Measurements from ENCODE around the gene BOLA2B.
"Not testable (repeated sequence)": the region's sequence is repeated elsewhere in the genome, so short reads cannot be mapped to it uniquely, and the experiment has no call there.

BOLA2B gene

GRCh38 chr16:30184096-30184890, 9.2 kb downstream of the BOLA2B start:
- peak; percentile 78 for DNase-seq

DNA sequence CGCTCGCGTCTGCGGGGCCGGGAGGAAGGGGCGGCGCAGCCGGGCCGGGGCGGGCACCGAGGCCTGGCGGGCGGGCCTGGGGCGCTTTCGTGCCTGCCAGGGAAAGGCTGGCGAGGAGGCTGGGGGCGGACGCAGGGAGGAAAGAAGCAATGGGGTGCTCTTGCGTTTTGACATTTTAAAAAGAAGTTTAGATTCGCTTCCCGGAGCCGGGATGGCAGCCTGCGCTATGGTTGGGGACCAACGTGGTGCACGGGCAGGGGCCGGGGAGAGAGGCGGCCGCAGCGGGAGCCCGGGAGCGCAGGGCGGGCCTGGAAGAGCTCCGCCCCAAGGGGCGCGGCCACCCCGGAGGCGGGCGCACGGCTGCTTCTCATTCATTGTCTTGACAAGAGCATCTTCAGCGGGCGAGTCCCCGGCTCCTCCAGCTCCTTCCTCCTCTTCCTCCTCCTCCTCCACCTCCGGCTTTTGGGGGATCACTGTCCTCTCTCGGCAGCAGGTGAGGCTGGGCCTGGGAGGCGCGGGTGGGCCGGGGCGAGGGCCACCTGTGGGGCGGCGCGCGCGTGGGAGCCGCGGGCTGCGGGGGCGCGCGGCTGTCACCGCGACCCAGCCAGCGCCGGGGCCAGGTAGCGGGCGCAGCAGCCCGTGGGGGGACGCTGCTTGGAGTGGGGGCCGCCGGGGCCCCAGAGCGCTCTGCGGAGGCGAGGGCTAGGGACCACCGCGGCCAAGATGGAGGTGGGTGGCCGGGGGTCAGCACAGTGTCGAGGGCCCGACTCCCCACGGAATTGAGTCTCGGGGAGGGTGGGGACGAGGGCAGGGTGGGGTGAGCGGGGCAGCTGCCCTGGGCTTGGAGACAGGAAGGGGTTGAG, 10.0 kb downstream of the BOLA2B start, which contains the start of gene CORO1A:
CORO1A (plus strand) TSS at position 370 of the 863 bp plus-strand sequence. CDS start 1,608 bp downstream, outside the sequence.
- peak; percentile 69 for DNase-seq

- DNase-seq = no peak
Measured at GRCh38 chr16:30180741-30181140, 12.7 kb downstream of the BOLA2B start.

DNA sequence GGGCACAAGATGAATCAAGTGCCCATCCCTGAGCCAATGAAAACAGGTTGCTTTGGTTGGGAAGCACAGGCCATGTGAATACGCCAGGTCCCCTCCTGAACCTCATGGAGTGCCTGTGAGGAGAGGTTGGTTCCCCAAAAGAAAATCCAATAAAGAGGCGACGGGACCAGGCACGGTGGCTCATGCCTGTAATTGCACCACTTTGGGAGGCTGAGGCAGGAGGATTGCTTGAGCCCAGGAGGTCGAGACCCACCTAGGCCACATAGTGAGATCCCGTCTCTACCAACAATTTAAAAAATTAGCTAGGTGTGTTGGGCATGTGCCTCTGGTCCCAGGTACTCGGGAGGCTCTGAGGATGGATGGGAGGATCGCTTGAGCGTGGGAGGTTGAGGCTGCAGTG, 13.5 kb downstream of the BOLA2B start:
- no peak for DNase-seq

GRCh38 chr16:30179195-30179594, 14.3 kb downstream of the BOLA2B start:
- DNase-seq = no peak

DNA sequence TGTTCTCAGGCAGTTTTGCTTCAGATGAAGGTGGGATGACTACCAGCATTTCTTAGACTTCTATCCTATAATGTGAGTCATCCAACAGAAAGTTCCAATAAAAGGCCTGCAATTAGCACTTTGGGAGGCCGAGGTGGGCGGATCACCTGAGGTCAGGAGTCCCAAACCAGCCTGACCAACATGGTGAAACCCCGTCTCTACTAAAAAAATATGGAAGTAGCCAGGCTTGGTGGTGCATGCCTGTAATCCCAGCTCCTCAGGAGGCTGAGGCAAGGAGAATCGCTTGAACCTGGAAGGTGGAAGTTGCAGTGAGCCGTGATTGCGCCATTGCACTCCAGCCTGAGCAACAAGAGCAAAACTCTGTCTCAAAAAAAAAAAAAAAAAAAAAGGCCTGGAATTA, 16.6 kb downstream of the BOLA2B start:
- not testable (repeated sequence) for DNase-seq

- no peak for DNase-seq
Measured at GRCh38 chr16:30173054-30173453, 20.4 kb downstream of the BOLA2B start.

- not testable (repeated sequence) for DNase-seq
Measured at GRCh38 chr16:30170145-30170544, 23.3 kb downstream of the BOLA2B start.

DNA sequence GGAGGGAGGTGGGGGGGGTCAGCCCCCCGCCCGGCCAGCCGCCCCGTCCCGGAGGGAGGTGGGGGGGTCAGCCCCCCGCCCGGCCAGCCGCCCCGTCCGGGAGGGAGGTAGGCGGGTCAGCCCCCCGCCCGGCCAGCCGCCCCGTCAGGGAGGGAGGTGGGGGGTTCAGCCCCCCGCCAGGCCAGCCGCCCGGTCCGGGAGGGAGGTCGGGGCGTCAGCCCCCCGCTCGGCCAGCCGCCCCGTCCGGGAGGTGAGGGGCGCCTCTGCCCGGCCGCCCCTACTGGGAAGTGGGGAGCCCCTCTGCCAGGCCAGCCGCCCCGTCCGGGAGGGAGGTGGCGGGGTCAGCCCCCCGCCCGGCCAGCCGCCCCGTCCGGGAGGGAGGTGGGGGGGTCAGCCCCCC, 24.1 kb downstream of the BOLA2B start:
- not testable (repeated sequence) for DNase-seq

GRCh38 chr16:30168746-30169145, 24.7 kb downstream of the BOLA2B start:
- not testable (repeated sequence) for DNase-seq

DNA sequence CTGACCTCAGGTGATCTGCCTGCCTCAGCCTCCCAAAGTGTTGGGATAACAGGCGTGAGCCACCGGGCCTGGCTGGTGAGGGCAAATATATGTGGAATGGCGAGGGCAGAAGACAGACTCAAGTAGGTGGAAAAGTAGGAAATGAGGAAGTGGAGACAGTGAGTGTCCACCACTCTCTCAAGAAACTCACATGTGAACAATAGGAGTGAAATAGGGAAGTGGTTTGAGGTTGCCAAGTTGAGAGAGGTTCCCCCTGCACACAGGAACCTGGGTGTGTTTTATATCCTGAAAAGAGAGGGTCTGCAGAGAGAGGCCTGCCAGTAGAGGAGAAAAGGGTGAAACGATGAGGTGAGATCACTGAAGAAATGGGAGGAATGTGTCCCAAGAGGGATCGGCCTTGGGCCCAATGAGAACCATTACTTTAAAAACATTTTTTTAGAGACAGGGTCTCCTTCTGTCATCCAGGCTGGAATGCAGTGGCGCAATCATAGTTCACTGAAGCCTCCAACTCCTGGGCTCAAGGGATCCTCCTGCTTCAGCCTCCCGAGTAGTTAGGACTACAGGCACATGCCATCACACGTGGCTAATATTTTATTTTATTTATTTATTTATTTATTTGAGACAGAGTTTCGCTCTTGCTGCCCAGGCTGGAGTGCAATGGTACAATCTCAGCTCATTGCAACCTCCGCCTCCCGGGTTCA, 27.1 kb downstream of the BOLA2B start:
- no peak for DNase-seq

DNA sequence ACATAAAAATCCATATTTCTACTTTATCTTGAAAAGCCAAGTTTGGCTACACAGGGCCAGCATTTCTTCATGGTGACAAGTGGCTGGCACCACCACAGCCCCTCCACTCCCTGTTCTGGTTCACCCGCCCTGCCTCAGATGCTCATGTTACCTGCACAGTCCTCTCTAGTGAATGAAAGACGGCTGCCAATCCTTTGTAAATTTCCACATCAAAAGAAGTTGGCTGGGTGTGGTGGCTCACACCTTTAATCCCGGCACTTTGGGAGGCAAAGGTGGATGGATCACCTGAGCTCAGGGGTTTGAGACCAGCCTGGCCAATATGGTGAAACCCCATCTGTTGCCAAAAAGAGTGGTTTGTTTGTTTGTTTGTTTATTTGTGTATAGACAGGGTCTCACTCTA, 29.9 kb downstream of the BOLA2B start:
- no peak for DNase-seq

GRCh38 chr16:30157214-30157613, 36.3 kb downstream of the BOLA2B start:
- no peak for DNase-seq

- DNase-seq = no peak
Measured at GRCh38 chr16:30155188-30155587, 38.3 kb downstream of the BOLA2B start.

DNA sequence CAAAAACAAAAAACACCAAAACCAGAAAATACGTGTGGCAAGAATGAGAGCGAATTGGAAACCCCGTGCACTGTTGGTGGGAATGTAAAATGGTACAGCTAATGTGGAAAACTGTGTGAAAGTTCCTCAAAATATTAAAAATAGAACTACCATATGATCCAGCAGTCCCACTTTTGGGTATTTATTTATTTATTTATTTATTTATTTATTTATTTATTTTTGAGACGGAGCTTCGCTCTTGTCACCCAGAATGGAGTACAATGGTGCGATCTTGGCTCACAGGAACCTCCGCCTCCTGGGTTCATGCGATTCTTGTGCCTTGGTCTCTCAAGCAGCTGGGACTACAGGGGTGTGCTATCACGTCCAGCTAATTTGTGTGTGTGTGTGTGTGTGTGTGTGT, 40.9 kb downstream of the BOLA2B start:
- no peak for DNase-seq

DNA sequence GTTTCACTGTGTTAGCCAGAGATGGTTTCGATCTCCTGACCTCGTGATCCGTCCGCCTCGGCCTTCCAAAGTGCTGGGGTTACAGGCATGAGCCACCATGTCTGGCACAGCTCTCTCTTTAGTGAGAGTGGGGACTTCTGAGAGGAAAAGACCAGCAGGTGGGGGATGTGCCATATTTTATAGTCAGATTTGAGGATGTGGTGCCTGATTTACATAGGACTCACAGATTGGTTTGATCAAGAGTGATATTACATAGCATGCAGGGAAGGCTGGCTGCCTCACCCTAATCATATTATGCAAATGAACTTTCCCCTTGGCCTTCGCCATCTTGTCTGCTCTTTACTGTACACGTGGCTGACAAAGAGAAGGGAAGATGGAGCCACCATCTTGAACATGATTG, 42.4 kb downstream of the BOLA2B start:
- DNase-seq = no peak

DNA sequence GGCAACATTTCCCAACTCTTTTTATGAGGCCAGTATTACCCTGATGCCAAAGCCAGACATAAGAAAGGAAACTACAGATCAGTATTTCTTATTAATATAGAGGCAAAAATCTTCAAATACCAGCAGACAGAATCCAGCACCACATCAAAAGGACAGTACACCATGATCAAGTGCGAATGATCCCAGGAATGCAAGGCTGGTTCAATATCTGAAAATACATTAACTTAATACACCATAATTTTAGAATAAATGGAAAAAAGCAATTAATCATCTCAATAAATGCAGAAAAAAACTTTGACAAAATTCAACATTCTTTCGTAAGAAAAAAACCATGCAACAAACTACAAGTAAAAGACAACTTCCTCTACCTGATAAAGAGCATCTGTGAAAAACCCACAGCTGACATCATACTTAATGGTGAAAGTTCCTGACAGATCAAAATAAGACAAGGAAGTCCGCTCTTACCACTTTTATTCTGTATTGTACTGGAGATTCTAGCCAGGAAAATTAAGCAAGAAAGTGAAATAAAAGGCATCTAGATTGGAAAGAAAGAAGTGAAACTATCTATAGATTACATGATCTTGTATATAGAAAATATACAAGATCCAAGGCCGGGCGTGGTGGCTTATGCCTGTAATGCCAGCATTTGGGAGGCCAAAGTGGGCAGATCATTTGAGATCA, 44.1 kb downstream of the BOLA2B start:
- DNase-seq = no peak

DNA sequence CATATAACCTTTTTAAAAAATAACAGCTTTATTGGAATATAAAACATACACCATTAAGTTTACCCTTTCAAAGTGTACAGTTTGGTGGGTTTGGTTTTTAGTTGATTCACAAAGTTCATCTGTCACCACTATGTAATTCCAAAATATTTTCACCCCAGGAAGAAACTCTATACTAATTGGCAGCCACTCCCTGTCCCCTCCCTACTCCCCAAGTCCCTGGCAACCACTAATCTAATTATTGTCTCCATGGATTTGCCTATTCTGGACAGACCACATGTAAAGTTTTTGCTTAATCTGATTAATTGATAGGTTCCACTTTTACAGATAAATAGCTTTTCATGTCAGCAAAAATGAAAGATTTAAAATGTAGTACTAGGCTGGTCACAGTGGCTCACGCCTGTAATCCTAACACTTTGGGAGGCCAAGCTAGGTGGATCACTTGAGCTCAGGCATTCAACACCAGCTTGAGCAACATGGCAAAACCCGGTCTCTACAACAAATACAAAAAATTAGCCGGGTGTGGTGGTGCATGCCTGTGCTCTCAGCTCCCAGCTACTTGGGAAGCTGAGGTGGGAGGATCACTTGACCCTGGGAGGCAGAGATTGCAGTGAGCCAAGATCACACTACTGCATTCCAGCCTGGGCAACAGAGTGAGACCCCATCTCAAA, 45.5 kb downstream of the BOLA2B start:
- no peak for DNase-seq

DNA sequence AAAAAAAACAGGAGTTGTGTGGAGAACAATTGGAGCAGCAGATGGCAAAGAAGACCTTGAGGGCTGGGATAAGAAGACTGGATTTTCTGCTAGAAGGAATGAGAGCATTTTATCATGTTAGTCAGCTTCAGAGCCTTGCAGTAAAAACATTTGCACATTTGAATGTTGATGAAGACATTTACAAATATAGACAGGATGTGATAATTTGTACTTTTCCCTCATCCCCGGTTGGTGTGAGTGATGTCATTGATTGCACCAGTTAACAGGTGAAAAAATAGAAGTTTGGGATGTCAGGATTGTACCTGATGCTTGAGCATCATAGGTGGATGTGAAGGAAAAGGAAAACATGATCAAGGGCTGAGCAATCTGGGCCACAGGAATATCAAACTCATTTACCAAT, 47.8 kb downstream of the BOLA2B start:
- no peak for DNase-seq

DNA sequence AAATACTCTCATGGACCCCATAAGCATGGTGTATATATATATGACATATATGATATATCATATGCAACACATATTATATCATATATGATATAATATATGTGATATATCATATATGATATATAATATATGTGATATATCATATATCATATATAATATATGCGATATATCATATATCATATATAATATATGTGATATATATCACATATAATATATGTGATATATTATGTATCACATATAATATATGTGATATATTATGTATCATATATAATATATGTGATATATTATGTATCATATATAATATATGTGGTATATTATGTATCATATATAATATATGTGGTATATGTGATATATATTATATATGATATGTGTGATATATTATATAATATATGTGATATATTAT, 48.5 kb downstream of the BOLA2B start:
- DNase-seq = no peak

DNA sequence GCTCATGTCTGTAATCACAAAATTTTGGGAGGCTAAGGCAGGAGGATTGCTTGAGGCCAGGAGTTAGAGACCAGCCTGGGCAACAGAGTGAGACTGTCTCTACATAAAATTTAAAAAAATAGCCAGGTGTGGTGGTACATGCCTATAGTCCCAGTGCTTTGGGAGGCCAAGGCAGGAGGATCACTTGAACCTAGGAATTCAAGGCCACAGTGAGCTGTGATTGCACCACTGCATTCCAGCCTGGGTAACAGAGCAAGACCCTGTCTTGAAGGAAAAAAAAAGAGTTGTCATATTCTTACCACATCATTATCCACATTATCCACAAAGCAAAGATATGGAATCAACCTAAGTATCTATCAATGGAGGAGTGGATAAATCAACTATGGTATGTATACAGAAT, 49.4 kb downstream of the BOLA2B start:
- DNase-seq = no peak

DNA sequence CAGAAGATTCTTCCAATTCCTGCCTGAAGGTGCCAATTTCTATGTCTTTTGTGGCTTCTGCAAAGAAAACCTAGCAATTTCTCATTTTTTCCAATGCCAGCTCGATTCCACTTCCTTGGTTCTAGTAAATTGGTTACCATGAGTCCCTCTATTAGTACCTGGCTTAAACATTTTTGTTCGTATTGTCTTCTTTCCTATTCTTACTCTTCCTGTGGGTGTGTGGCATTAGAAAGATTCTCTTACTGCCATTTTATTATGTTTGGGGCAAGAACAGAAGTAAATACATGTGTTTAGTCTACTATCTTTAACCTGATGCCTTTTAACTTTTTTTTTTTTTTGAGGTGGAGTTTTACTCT, 50.1 kb downstream of the BOLA2B start:
- no peak for DNase-seq
